SU-DHL-6 (cell line): Measurements from ENCODE around the gene COX4I2.

Source experiments
- EZH2phosphoT487 ChIP-seq: fragments of 200-600 bp; sonication (generic), shearing (Covaris generic); conservative IDR thresholded peaks from 2 replicates; pipeline ENCODE4 v1.6.1; 2018; ENCODE audit warnings: mild to moderate bottlenecking, antibody characterized with exemption, low read length, moderate library complexity, mixed read lengths
- TF ChIP-seq, protein P1 (sequence below): fragments of 200-600 bp; sonication (generic); IDR thresholded peaks from one replicate; pipeline ENCODE4 v1.5.1; 2017; ENCODE audit warnings: antibody characterized with exemption, mild to moderate bottlenecking, low read length, moderate library complexity; ENCODE audit not compliant: insufficient read depth, poor library complexity, severe bottlenecking

DNA sequence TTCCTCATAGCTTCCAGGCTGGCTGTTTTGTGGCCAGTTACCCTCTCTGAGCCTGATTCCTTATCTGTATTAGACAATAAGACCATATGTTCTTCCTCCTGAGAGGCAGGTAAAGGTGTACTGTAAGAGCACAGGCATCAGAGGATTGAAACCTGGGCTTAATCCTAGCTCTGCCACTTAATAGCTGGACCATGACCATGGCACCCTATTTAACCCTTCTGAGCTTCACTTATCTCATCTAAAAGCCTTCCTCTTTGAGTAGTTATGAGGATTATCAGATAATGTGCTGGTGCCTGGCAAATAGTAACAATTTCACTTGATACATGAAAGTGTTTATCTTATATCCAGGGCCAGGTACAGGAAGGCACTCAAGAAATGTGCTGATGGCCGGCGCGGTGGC, 50.1 kb downstream of the COX4I2 start:
- TF ChIP-seq, protein P1, sequence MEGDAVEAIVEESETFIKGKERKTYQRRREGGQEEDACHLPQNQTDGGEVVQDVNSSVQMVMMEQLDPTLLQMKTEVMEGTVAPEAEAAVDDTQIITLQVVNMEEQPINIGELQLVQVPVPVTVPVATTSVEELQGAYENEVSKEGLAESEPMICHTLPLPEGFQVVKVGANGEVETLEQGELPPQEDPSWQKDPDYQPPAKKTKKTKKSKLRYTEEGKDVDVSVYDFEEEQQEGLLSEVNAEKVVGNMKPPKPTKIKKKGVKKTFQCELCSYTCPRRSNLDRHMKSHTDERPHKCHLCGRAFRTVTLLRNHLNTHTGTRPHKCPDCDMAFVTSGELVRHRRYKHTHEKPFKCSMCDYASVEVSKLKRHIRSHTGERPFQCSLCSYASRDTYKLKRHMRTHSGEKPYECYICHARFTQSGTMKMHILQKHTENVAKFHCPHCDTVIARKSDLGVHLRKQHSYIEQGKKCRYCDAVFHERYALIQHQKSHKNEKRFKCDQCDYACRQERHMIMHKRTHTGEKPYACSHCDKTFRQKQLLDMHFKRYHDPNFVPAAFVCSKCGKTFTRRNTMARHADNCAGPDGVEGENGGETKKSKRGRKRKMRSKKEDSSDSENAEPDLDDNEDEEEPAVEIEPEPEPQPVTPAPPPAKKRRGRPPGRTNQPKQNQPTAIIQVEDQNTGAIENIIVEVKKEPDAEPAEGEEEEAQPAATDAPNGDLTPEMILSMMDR: no peak
- TF ChIP-seq EZH2phosphoT487: no peak
